ENCODE data around the gene KIF2A.

DNA sequence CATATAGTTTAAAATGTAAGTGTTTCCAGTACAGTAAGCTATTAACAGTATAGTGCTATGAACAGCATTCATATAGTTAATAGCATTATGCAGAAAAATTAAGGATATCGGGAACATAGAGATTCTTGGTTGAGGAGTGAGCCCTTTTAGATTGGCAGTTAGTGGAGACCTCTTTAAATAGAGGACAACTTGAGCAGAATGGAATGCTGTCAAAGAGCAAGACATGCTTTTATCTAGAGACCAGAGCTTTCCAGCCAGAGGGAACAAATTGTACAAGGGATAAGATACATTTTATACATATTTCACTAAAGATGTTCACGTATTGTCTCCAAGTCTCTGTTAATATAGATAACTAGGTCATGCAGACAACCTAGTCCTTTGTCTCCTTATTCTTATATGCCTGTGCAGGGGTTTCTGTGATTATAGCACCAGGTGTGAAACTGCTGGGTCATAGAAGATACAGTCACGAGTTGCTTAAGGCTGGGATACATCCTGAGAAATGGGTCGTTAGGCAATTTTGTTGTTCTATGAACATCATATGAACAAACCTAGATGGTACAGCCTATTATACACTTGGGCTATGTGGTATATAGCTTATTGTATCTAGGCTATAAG is 112.6 kb downstream of the KIF2A start:
- TF ChIP-seq, protein P1, sequence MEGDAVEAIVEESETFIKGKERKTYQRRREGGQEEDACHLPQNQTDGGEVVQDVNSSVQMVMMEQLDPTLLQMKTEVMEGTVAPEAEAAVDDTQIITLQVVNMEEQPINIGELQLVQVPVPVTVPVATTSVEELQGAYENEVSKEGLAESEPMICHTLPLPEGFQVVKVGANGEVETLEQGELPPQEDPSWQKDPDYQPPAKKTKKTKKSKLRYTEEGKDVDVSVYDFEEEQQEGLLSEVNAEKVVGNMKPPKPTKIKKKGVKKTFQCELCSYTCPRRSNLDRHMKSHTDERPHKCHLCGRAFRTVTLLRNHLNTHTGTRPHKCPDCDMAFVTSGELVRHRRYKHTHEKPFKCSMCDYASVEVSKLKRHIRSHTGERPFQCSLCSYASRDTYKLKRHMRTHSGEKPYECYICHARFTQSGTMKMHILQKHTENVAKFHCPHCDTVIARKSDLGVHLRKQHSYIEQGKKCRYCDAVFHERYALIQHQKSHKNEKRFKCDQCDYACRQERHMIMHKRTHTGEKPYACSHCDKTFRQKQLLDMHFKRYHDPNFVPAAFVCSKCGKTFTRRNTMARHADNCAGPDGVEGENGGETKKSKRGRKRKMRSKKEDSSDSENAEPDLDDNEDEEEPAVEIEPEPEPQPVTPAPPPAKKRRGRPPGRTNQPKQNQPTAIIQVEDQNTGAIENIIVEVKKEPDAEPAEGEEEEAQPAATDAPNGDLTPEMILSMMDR (IDR thresholded peaks at IDR 0.05; ENCODE audit: low read length) = no peak
- no peak for TF ChIP-seq EZH2 (IDR thresholded peaks at IDR 0.05; ENCODE audit: borderline replicate concordance, low read length)

Data from OCI-LY1 (cell line).